SKM-1 treated with dmso at 0.1 percent for 144 hours (cell line): Measurements from ENCODE around the gene ALG9.

Experiments used
- DNase-seq: peaks from one replicate; lab custom pipeline; 2025; ENCODE audit not compliant: unreplicated experiment; lab: John Stamatoyannopoulos, UW

Gene ALG9

DNA sequence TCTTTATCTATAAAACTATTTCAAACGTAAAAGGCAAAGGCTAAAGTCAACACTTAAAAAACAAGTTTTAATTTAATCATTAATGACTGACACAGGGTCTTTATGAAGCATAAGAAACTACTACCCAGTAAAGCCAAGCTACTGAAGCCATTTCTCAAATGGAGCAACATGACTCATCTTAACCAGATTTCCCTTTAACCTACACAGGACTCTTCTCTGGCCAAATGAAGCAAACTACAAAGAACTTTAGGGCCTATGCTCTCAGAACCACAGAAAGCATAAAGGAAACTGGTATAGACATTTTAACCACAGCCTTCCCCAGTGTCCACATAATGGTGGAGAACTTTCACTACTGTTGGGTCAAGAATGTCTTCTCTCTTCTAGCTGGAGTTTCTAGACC is 34.7 kb downstream of the ALG9 start:
- no peak for DNase-seq

DNA sequence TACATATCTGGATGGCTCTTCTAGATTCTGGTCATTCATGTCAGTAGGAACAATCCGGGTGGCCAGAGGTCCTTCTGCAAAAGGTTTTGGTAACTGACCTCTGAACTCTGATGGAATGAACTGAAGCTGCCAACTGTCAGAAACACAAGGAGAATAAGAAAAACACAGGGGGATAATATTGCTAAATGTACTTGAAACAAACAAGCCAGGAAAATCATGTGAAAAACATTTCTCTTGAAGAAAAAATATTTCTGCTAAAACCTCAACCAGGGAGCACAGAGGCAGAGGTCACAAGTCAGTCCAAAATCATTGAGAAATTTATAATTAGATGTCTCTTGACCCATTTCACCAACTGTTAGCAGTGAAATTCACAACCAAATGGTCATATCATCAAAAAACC is 35.2 kb downstream of the ALG9 start:
- no peak for DNase-seq

DNA sequence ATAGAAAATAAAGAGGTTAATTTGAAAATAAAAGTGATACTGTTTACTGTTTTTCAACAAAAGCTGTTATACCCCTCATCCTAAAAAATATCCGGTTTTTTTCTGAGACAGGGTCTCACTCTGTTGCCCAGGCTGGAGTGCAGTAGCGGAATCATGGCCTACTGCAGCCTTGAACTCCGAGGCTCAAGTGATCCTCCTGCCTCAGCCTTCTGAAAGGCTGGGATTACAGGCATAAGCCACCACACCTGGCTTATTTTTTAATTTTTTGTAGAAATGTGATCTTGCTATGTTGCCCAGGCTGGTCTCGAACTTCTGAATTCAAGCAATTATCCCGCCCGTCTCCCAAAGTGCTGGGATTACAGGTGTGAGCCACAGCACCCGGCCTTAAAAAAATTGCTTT is 35.7 kb downstream of the ALG9 start:
- no peak for DNase-seq

DNA sequence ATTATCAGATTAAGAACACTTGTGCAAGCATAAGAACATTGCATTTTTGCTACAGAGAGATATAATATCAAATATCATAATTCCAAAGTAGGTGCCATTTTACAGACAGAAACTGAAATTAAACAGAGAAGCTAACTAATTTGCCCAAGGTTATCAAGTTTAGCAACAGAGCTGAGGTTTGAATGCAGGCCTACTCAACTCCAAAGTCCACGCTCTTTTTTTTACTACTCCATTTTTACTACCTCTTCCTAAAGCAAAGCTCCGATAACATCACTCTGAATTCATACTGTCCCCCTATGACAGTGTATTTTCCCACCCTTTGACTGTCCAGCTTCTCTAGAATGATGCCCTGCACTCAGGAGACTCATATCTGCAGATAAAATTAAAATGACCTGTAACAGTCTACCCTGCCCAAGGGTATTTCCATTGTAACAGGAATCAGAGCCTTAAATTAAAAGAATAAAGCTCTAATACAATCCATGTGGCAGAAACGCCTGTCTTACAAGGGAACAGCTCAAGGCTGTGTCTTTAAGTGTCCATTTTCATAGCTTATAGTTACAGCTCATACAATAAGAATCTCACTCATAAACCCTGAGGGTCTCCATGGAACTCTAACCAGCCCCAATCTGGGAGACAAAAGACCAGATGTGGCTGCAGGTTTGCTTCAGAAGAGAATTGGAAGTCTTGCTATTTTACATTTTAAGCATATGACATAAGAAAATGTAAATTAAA is 36.8 kb downstream of the ALG9 start:
- no peak for DNase-seq

DNA sequence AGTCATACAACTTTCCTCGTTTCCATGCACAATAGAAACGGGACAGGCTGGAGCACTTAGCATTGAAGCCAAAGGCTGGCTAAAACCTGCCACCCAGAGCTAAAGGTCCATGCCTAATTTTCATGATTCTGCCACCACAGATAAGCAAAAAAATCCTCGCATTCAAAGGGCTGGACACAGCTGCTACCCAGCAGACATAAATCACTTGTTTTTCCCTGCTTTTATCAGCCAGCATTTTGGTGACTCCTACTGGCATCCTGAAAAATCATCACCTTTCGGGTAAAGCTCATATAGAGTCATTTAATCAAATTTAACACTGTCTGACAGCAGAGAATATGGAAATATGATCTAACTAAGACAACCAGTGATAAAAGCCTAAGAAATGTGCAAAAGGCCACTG is 37.9 kb downstream of the ALG9 start:
- no peak for DNase-seq

DNA sequence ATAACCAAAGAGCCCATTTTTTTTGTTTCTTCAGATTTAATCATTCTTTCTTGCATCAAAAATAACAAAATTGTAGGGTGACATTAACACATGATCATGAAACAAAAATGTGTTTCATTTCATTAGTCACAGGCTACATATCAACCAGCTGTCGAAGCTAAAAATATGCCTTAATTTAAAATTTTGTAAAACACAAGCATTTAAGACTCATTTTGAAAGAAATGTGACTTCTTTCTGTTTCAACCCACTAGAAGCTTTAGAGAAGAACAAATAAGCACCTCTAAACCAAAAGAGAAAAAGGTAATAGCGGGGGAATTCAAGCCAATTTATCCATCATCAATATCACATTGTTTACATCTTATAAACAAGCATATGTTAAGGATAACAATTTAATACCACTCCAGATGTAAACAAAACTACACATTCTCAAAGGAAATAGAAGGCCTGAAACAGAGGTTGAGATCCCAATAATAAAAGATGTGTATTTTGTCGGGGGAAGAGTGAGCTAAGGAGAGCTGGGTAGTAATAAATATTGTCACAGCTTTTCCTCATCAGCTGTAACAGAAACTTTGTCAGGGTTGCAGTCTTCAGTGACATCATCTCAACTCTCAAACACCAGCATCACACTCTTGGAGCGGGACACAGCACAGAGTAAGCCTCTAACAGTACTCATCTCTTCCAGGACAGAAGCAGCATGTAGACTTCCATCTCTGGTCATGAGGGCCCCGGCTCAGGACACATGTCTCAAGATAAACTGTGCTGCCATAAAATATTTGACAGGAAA is 42.0 kb downstream of the ALG9 start:
- no peak for DNase-seq

DNA sequence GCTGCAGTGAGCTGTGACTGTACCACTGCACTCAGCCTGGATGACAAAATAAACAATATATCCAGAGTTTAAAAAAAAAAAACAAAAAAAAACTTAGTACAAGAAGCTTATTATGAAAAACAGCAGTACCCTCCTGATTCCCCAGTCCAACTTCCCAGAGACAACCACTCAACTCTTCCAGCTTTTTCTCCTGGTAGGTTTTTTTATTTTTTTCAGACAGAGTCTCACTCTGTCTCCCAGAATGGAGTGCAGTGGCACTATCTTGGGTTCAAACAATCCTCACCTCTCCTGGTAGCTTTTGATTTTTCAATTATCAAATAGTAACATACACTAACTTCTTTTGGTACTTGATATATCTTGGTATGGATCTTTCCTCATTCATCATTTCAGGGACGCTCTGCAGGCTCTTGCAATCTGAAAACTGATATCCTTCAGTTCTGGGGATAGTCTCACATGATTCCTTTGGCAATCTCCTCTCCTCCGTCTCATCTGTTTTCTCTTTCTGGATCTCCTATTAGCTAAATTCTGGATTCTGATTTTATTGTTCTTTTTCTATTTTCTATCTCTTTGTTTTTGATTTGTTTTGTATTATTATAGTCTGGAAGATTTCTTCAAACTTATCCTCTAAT is 44.9 kb downstream of the ALG9 start:
- no peak for DNase-seq

DNA sequence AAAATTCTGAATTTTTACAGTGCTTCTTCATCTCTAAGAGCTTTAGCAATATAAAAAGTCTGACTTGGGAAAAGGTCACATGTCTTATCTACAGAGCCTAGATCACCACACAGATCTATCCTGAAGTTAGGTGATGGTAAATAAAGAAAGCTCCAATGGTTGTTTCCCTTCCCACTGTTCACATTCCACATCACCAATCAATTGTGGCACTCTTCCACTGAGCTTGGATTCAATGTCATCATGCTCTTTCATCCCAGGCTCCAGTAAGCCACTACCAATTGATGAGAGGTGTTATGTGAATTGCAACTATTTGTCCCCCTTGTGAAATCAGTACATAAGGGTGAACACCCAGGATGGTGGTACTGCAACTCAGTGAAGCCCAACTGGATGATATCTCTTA is 47.8 kb downstream of the ALG9 start:
- DNase-seq, result no peak

DNA sequence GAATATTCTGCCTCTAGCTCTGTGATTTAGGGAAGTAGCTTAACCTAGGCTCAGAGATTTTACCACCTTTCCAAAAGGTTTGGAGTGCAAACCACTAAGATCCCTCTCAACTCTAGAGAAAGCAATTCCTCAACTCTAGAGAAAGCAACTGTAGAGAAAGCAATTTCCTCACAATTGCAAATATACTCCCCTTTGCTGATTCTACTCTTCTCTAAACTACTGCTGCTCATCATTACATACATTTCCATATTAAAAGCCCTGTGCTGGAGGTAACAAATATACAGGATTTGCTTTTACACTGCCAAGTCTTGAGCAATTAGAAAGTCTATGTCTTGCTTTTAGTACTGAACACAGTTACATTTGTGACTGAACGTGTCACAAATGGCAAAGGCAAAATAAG is 48.2 kb downstream of the ALG9 start:
- DNase-seq, result no peak

DNA sequence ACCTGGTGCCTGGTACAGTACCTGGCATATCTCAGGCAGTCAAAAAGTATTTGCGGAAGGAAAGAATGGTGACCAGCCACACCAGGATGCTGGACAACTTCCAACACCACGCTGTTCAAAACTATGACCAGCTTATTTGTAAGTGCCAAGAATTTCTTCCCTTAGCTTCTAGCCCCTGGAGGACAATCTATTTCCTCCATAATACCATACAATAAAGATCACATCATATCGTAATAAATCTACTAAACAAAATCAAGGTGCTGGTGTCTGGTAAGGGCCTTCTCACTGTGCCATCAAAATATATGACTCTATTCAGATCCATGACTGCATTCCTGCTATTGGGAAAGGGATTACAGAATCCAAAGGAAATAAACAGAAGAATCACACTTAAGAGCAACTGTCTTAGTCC is 51.5 kb downstream of the ALG9 start:
- DNase-seq, result no peak

DNA sequence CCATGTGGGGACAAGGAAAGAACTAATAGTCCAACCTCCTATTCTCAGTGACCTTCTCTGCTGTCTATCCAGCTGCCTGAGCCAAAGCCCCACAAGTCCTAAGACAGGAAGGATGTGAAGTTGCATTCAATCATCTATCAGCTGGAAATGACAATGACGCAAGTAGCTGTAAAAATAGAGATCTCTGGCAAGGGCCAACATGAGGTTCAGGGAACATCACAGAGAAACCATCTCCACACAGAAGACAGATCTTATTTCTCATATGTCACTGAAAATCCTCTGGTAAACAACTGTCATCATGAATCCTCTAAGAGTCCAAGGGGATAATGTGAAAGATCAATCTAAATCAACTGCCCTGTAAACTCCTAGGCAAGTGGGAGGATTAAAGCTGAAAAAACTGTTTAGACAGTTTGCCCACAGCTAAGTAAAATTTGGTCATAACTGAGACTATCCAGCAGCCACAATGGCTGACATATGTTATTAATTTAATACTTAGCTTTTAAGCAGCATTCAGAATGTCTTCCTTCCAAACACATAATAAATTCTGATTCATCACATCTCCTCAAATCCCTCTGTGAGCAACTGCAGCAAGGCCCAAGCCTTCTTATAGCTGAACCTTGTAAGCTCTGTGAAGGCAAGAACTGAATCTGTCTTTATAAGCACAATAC is 52.1 kb downstream of the ALG9 start:
- no peak for DNase-seq

DNA sequence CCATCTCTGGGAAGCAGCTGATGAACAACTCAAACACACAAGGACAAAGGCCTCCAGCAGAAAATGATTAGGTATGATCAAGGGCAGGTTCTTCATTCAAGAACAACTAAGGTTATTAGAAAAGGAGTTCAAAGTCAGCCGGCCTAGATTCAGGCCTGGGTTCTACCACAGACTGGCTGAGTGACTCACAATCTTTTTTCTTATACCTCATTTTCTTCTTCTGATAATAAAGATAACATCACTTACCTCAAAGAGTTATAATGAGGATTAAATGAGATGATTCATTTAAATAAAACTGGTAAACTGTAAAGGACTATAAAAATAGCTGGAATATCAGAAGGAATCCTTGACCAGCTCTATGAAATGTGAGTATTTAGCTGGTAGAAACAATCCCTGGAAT is 55.9 kb downstream of the ALG9 start:
- DNase-seq, result no peak

DNA sequence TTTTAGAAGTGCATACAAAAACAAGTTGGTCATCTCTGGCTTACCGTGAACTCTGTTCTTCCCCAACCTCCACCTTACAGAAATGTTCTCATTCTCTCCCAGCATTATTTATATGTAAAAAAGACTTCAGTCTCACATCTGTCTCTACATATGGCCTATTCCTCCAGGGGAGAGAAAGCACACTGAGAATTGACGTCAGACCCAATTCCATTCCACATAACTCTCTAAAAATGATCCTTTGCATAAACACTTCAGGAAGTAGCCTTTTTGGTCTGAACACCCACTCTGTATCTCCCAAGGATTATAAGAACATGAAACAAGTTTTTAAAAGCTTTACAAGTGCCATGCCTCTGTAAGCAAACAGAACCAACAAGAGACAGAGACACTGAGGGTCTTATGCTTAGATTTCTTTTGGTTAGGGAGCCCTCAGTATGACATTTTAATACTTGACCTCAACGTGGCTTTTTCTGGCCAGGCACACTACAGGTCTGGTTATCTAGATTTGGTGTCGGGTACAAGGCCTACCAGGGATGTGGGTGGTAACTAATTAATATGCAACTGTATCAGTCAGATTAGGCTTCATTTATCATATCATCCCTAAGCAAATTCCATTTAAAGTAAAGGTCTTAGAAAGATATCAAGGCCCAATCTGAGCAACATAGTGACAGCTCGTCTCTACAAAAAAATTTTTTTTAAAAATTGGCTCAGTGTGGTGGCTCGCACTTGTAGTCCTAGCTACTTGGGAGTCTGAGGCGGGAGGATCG is 56.6 kb downstream of the ALG9 start:
- no peak for DNase-seq

DNA sequence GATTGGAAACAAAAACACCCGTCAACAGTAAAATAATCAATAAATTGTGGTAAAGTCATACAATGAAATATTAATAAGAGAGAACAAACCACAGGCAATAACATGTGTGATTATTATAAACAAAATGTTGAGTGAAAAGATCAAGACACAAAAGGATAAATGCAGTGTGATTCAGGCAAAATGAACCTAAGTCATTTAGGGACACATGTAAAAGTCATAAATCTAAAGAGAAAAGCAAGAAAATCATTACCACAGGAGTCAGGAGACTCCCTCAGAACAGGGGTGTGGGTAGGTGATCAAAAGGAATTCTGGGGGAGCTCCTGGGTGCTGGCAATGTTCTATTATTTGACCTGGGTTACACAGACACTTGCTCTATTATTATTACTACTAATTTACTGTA is 57.3 kb downstream of the ALG9 start:
- DNase-seq, result no peak

DNA sequence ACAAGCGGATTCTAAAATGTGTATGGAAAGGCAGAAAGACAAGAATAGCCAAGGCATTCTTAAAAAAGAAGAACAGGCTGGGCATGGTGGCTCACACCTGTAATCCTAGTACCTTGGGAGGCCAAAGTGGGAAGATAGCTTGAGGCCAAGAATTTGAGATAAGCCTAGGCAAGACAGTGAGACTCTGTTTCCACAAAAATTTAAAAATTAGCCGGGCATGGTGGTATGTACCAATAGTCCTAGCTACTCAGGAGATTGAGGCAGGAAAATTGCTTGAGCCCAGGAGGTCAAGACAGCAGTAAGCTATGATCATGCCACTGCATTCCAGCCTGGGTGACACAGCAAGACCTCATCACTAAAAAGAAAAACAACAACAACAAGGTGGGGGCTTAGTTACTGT is 59.2 kb downstream of the ALG9 start:
- DNase-seq, result no peak

DNA sequence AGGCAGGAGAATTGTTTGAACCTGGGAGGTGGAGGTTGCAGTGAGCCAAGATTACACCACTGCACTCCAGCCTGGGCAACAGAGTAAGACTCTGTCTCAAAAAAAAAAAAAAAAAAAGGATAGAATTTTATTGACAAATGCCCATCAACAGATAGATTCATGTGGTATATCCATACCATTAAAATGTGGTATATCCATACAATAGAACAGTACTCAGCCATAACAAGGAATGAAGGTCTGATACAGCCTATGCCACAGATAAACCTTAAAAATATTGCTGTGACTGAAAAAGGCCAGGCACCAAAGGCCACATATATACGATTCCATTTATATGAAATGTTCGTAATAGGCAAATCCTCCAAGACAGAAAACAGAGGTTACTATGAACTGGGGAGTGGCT is 59.9 kb downstream of the ALG9 start:
- no peak for DNase-seq

DNA sequence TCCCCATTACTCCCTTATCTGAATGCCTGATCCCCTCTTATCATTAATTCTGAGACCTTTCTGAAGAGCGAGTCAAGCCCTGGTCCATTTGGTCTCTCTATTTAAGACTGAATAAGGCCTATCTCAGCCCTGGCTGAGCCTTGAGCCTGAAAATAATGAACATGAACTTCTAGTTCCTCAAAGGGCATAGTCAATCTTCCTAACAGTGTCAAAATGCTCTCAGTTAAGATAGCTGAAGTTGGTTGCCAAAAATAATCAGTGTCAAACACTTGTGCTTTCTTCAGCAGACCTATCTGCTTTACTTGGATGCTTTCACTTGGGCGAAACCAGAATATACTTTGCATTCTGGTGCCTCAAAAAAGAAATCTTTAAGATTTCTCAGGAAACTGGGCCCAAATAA is 62.5 kb downstream of the ALG9 start:
- no peak for DNase-seq

DNA sequence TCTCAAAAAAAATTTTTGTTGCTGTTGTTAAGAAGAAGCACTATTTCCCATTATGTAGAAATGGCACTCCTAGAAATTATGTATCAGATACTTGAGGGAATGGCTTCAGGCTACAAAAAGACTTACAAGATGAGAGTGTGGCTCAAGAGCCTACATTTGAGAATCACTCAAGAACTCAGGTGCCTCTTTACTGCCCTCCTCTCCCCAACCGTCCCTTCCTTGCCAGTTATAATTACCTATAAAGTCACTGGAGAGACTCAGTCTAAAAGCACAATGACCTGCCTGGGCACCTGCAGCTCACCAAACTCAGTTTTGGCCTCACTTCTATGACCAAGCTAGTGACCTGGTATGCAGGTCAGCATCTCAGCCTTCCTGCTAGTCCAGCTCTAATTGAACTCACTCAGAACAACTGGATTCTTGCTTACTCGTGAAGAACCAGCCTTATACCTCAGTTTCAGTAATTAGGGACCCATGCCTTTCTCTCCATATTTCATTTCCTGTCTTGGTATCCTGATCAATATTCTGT is 63.3 kb downstream of the ALG9 start:
- no peak for DNase-seq

DNA sequence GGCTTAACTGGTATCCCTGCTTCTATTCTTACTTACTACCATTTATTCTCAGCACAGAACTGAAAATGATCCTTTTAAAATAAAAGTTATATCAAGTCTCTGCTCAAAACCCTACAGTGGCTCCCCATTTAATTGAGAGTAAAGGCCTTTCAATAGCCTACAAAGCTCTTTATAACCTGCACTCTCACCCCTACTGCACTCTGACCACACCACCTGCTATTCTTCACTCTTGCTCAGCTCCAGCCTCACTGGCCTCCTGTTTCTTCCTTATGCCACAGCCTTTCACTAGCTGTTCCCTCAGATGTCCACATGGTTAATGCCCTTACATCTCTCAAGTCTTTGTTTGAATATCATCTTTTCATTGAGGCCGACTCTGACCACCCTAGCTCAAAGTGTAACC is 64.3 kb downstream of the ALG9 start:
- no peak for DNase-seq

DNA sequence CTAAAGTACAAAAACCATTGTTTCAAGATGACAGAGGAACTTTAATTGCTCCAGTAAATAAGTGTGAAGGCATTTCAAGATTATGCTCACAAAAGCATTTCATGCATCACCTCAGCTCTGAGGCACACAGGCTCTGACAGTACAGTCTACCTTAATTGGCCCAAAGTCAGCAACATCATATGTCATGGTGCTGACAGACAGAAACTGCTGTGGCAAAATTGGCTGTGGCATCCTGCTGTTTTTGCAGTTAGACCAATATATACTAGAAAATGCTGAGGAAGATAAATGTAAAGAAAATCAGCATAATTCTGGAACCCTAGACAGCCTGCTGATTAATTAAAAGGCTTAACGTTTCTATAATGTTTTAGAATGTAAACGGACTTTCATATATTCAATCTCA is 70.2 kb downstream of the ALG9 start:
- DNase-seq, result no peak

DNA sequence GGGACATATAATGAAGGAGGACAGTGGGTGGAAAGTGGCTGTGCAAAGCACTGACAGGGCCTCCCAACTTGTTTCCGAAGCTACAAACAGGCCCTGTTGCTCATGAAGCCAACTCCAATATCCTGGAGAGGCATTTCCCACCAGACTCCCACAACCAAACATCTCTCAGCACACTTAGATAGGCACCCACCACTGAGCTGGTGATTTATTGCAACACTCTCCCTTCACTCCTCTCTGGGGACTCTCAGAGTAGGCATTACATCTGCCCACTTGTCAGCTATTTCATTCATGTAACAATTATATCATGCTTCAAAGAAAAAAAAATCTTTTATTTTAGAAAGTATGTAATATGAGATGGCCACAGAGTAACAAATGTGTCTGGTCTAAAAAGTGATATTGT is 73.1 kb downstream of the ALG9 start:
- DNase-seq, result no peak
